ENCODE measurements around the gene MFAP4. TPM values are rescaled to one million over a fixed set of nuclear protein-coding genes. Genes with fewer than 3 reads are reported as not detected.

Gene MFAP4
- total and polyA plus RNA-seq, 4 donors = 2.1 to 13.3 (median 5.7) TPM

DNA sequence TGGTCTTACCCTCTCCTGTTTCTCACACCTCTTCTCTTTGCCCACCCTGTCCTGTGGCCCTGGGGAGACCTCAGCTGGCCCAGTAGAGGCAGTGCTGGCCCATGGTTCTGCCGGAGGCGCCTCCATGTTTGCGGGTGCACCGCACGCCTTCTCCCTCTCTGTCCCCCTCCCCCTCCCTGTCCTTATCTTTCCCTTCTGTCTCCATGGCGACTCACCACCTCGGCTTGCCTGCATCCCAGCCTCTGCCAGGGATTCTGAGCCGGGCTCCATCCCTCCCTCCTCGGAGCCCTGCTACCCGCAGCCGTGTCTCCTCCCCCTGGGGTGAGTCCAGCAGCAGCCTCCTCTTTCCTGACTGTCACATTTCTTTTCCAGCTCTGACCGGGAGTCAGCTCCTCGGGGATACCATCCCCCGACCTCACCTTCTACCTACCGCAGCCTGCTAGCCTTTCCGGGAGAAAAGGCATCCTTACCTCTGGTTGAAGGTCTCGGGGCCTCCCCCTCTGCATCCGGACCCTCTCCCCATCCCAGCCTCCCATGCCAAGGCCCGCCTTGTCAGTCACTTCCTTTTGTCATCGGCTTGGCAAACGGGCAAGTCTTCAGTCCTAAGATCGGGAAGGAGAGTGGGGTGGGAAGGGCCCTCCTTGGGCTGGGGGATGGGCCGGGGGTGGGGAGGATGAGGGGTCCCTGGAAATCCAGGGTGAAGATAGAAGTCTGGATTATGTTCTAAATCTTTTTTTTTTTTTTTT is 24.1 kb upstream of the MFAP4 start, which contains the start of gene RNF112:
Gene RNF112 (plus strand): TSS at position 358 of the 746 bp plus-strand sequence. CDS start 177 bp downstream, at position 535.
- H3K4me3 ChIP-seq (ENCODE audit: low read depth in 1 of 3, low read length in 3 of 3) = no peak within 1 kb of the TSS
- DNase-seq (ENCODE audit: low spot score) = no peak
- no peak within 1 kb of the TSS for H3K27ac ChIP-seq (ENCODE audit: low read depth in 1 of 2, low read length in 2 of 2)
- no peaks in the 10 kb centered on the region for H3K27me3 ChIP-seq (ENCODE audit: control insufficient read depth in 4 of 4, insufficient read depth in 4 of 4, low read length in 3 of 4)
- H3K9me3 ChIP-seq (ENCODE audit: control insufficient read depth in 4 of 4, low read length in 3 of 4) = no peaks in the 10 kb centered on the region
- no peaks in the 10 kb centered on the region for H3K36me3 ChIP-seq (ENCODE audit: control insufficient read depth in 4 of 4, insufficient read depth in 3 of 4, low read depth in 1 of 4, low read length in 3 of 4)
- TF ChIP-seq FOXA1 (IDR thresholded peaks at IDR 0.05) = no peak
- no peak for TF ChIP-seq TAF1 (conservative IDR thresholded peaks at IDR 0.05)
- TF ChIP-seq FOXA2 (IDR thresholded peaks at IDR 0.05) = no peak
- TF ChIP-seq HNF4G (IDR thresholded peaks at IDR 0.05) = no peak
- TF ChIP-seq EGR1 (IDR thresholded peaks at IDR 0.05; ENCODE audit: low read depth in 2 of 2) = no peak
- TF ChIP-seq, protein P1, sequence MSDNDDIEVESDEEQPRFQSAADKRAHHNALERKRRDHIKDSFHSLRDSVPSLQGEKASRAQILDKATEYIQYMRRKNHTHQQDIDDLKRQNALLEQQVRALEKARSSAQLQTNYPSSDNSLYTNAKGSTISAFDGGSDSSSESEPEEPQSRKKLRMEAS (IDR thresholded peaks at IDR 0.05) = no peak
- H3K4me1 ChIP-seq (ENCODE audit: control insufficient read depth in 4 of 4, insufficient read depth in 4 of 4, low read length in 3 of 4) = no peaks in the 10 kb centered on the region
- no peak within 1 kb of the TSS for H3K9ac ChIP-seq (ENCODE audit: low read depth in 1 of 2, low read length in 2 of 2)
- 35% methylated on average over 23 of the region's 23 CpGs for WGBS

DNA sequence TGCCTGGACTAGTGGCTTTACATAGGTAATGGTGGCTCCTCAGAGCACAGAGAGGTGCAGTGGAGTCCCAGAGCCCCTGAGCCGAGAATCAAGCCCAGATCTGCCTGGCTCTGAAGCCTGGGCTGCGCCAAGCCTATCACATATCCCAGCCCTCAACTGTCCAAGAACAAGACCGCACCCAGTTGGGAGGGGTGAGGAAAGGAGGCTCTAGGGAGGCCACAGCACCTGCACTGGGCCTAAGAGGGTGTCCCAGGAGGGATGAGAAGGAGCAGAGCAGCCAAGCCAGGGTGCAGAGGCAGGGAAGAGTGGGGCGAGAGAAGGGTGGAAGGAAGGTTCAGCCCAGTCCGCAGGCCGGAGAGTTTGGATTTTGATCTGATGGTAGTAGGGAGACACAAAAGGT is 23.1 kb upstream of the MFAP4 start:
- Histone ChIP-seq H3K27ac (ENCODE audit: low read depth in 1 of 2, low read length in 2 of 2) (no peak overlapping the region), H3K36me3 (ENCODE audit: control insufficient read depth in 4 of 4, insufficient read depth in 3 of 4, low read depth in 1 of 4, low read length in 3 of 4) (no peaks in the 10 kb centered on the region), H3K27me3 (ENCODE audit: control insufficient read depth in 4 of 4, insufficient read depth in 4 of 4, low read length in 3 of 4) (no peaks in the 10 kb centered on the region), H3K9ac (ENCODE audit: low read depth in 1 of 2, low read length in 2 of 2) (no peak overlapping the region), H3K4me1 (ENCODE audit: control insufficient read depth in 4 of 4, insufficient read depth in 4 of 4, low read length in 3 of 4) (no peaks in the 10 kb centered on the region), H3K4me3 (ENCODE audit: low read depth in 1 of 3, low read length in 3 of 3) (no peak overlapping the region), H3K9me3 (ENCODE audit: control insufficient read depth in 4 of 4, low read length in 3 of 4) (no peaks in the 10 kb centered on the region)
- 92% methylated on average over 6 of the region's 6 CpGs for WGBS
- no peak for TF ChIP-seq RXRA (IDR thresholded peaks at IDR 0.05)
- no peak for TF ChIP-seq NR2F2 (IDR thresholded peaks at IDR 0.05)
- TF ChIP-seq HNF4G (IDR thresholded peaks at IDR 0.05) = no peak
- TF ChIP-seq, protein P2, sequence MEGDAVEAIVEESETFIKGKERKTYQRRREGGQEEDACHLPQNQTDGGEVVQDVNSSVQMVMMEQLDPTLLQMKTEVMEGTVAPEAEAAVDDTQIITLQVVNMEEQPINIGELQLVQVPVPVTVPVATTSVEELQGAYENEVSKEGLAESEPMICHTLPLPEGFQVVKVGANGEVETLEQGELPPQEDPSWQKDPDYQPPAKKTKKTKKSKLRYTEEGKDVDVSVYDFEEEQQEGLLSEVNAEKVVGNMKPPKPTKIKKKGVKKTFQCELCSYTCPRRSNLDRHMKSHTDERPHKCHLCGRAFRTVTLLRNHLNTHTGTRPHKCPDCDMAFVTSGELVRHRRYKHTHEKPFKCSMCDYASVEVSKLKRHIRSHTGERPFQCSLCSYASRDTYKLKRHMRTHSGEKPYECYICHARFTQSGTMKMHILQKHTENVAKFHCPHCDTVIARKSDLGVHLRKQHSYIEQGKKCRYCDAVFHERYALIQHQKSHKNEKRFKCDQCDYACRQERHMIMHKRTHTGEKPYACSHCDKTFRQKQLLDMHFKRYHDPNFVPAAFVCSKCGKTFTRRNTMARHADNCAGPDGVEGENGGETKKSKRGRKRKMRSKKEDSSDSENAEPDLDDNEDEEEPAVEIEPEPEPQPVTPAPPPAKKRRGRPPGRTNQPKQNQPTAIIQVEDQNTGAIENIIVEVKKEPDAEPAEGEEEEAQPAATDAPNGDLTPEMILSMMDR (IDR thresholded peaks at IDR 0.05; ENCODE audit: low read depth, low read length, missing input control) = no peak
- TF ChIP-seq RAD21 (IDR thresholded peaks at IDR 0.05) = no peak
- no peak for TF ChIP-seq REST (IDR thresholded peaks at IDR 0.05)
- TF ChIP-seq, protein P1 (IDR thresholded peaks at IDR 0.05) = no peak
- no peak for TF ChIP-seq YY1 (IDR thresholded peaks at IDR 0.05)
- TF ChIP-seq SP1 (IDR thresholded peaks at IDR 0.05) = no peak
- no peak for TF ChIP-seq GABPA (IDR thresholded peaks at IDR 0.05 in 1 of 2, conservative IDR thresholded peaks at IDR 0.05 in 1 of 2)
- TF ChIP-seq ATF3 (IDR thresholded peaks at IDR 0.05) = no peak
- no peak for TF ChIP-seq HNF4A (conservative IDR thresholded peaks at IDR 0.05)
- TF ChIP-seq, protein P3, sequence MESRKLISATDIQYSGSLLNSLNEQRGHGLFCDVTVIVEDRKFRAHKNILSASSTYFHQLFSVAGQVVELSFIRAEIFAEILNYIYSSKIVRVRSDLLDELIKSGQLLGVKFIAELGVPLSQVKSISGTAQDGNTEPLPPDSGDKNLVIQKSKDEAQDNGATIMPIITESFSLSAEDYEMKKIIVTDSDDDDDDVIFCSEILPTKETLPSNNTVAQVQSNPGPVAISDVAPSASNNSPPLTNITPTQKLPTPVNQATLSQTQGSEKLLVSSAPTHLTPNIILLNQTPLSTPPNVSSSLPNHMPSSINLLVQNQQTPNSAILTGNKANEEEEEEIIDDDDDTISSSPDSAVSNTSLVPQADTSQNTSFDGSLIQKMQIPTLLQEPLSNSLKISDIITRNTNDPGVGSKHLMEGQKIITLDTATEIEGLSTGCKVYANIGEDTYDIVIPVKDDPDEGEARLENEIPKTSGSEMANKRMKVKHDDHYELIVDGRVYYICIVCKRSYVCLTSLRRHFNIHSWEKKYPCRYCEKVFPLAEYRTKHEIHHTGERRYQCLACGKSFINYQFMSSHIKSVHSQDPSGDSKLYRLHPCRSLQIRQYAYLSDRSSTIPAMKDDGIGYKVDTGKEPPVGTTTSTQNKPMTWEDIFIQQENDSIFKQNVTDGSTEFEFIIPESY (IDR thresholded peaks at IDR 0.05) = no peak
- no peak for TF ChIP-seq EGR1 (IDR thresholded peaks at IDR 0.05; ENCODE audit: low read depth in 2 of 2)
- TF ChIP-seq FOXA2 (IDR thresholded peaks at IDR 0.05) = no peak
- no peak for TF ChIP-seq JUND (IDR thresholded peaks at IDR 0.05)
- no peak for TF ChIP-seq FOXA1 (IDR thresholded peaks at IDR 0.05)
- no peak for TF ChIP-seq TAF1 (conservative IDR thresholded peaks at IDR 0.05)
- no peak for DNase-seq (ENCODE audit: low spot score)

Measured in liver (tissue), 9 donors.